Stimulated activated CD4-positive, alpha-beta T cell treated with anti-CD3 and anti-CD28 coated beads, Interleukin-1b, Interleukin-23, amount 100 ng/mL, for 48 hours (primary cell): ENCODE results near the gene GNG8.
"Not testable (repeated sequence)": the region's sequence is repeated elsewhere in the genome, so short reads cannot be mapped to it uniquely, and the experiment has no call there.

Source experiments
- DNase-seq: peaks from one replicate; pipeline ENCODE4 v3.0.0-alpha.2; 2020

Gene GNG8

DNA sequence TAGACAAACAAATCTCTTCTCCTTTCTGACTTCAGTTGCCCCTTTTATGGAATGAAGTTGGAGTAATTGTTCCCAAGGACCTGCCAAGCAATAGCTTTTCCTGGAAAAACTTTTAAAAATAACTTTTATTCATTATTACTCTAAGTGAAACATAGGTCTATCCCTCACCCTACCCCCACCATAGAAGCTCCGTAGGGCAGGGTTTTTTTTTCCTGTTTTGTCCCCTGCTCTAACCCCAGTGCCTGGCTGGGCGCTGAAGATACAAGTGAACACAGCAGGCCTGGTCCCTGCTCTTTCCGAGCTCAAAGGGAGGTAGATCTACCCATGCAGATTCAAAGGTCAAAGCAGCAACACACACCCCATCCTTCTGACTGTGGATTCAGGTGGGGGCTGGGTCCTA lies 8.7 kb upstream of the GNG8 start:
- DNase-seq = no peak

DNA sequence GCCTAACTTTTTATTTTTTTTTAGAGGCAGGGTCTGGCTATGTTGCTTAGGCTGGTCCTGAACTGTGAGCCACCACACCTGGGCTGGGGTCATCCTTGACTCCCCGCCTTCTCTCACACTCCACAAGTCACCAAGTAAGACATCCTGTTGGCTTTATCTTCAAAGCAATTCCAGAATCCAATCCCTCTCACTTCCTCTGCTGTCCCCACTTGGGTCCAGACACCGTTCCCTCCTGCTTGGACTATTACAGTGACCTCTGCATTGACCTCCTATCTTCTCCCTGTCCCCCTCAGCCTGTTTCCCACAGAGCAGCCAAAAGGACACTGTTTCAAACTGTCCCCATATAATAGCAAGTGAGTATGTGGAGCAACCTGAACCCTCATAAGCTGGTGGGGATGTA lies 4.7 kb upstream of the GNG8 start:
- DNase-seq = no peak

DNA sequence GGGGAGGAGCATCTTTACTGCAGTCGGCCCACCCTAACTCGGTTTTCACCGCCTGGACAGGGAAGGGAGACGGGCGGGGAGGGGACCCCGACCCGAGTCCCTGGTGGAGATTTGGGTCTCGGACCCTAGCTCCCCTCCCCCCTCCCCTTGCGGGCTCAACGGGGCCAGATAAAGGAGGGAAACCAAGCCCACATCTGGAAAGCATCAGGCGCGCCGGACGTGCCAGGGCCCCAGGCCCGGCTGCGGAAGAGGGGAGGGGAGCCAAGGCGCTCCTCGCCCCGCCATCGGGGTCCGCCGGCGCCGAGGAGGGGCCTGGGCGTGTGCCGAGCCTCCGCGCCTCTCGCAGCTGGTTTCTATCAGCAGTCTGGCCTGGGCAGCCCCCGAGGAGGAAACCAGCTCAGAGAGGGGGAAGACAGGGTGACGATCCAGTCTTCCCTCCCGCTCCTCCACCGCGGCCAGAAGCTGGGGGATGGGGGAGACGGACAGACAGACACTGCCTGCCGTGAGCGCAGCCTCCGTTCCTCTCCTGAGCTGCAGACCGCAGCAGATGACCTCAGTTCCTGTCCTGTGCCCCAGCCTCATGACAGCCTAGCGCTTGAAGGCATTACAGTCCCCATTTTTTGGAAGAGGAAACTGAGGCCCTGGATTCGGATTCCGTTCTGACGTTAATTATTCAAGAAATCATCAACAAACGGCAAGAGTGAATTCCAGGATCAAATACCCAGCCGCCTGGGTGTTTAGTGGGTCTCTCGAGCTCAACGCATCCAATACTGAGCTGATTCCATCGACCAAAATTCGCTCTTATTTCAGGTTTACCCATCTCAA lies 3.6 kb upstream of the GNG8 start:
- DNase-seq = no peak

DNA sequence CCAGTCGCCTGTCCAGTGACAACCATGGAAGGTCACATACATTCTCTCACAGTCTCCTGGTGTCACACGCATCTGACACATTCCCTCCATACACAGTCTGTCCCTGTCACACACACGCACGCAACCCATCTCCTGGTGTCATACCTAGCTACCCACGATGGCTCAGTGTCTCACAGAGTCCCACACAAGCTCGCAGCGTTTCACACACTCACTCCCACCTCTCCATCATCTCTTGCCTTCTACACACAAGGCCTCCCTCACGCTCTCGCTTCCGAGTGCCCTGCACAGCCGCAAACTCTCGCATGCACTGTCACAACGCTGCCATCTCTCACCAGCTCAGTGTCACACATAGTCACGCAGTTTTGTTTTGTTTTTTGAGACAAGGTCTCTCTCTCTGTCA lies 1.2 kb upstream of the GNG8 start:
- DNase-seq = peak; percentile 67

DNA sequence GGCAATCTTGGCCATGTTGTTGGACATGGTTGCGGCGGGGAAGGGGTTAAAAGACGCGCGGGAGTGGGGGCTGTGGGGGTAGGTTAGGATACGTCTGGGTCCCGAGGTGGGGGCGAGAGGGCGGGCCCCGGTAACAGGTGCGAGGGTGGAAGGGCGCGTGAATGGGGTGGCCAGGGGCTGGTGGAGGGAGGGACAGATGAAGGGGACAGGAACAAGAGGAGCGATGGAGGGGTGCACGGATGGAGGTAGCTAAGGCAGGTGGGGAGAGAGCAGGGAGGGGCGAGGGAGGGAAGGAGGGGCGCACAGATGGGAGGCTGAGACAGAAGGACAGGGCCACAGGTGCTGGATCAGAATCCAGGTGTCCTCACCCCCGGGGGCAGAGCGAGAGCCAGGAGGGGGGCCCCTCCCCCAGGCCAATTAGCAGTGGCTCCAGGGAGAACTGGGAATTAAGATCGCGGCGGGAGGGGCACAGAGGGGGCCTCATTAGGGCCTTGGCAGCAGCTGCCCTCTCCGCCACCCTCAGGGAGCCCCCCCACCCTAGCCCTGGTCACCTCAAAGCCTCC lies 1.3 kb downstream of the GNG8 start:
- DNase-seq = no peak

DNA sequence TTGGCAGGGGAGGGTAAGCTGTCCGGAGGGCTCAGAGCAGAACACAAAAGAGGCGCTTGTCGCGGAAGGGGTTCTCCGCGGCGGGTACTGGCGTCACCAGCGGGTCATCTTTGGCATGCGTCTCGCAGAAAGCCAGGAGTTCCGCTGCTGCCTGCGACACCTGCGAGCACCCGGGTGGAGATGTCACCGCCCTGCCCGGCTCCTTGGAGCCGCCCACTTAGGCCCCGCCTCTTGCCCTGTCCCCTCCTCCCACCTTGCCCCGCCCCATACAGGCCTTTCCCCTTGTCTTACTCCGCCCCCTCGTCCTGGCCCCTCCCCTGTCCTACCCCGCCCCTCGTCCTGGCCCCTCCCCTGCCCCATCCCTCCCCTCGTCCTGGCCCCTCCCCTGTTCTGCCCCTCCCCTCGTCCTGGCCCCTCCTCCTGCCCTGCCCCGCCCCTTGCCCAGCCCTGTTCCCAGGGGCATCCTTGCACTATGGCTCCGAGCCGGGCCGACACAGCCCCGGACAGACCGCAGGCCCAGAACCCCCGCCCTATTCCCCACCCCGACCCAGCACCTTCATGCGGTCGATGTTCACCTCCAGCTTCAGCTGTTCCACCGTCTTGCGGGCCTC lies 1.9 kb downstream of the GNG8 start:
- peak; percentile 97 for DNase-seq

DNA sequence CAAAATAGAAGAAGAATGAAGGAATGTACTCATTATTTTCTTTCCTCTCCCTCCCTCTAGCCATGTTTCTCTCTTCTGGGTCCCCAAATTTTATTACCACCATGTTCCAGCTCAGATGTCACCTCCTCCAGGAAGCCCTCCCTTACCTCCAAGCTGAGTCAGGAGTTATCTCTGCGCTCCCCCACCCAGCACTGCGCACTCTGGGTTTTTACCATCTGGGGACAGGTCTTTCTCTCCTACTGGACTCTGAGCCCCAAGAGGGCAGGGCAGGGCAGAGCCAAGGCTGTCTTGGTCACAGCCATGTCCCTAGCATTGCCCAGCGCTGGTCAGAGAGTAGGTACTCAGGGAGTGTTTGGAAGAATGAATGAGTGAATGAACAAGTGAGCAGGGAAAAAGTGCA lies 2.9 kb downstream of the GNG8 start:
- DNase-seq = no peak

DNA sequence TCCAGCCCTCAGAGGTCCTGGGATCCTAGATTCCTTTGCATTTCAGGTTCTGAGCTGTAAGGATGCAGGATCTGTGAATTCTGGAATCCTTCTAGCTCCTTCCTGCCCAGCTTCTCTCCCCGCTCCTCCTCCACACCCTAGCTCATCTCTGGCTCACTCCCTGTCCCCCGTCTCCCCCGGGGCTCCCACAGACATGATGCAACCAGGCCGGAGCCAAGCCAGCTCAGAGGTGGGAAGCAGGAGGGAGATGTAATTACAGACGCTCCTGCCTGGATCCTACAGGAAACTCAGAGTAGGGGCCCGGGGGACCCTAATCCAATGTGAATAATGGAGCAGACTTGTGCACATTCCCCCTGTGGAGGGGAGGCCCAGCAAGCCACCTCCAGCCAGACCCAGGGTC lies 4.5 kb downstream of the GNG8 start:
- DNase-seq = no peak

DNA sequence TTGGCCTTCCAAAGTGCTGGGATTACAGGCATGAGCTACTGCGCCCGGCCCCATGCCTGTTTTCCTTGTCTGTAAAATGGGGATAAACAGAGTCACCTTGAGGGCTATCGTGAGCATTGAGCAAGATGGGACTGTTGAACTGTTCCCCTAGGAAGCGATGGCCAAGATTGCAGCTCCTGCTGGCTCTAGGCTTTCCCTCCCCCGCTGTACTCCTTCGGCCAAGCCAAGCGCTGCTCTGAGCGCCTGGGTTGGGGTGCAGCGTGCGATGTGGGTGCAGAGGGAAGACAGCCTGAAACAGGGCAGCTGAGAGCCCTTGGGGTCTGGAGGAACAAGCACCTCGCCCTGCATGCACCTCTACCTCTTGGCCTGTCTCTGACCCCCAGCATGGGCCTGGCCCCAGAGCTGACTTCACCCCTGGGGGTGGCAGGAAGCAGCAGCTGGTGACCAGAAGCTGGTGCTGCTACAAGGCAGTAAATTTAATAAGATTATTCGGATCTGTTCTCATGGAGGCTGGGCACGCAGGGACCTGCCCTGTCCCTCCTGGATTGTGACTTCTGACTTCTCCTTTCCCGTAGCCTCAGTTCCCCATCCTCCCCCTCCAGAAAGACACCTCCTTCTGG lies 5.3 kb downstream of the GNG8 start:
- no peak for DNase-seq

DNA sequence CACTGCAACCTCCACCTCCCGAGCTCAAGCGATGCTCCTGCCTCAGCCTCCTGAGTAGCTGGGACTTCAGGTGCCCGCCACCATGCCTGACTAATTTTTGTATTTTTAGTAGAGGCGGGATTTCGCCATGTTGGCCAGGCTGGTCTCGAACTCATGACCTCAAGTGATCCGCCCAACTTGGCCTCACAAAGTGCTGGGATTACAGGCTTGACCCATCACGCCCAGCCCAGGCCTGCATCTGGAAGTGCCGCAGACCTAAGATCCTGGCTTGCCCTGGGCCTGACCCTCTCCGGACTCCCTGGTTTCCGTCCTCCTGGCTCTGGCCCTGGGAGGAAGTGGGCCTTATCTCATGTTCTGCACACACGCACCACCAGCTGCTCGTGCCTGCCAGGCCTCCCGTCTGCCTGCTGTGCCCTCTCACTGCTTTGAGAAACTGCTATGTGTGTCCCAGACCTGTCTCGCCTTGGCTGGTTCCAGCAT lies 6.4 kb downstream of the GNG8 start:
- no peak for DNase-seq

DNA sequence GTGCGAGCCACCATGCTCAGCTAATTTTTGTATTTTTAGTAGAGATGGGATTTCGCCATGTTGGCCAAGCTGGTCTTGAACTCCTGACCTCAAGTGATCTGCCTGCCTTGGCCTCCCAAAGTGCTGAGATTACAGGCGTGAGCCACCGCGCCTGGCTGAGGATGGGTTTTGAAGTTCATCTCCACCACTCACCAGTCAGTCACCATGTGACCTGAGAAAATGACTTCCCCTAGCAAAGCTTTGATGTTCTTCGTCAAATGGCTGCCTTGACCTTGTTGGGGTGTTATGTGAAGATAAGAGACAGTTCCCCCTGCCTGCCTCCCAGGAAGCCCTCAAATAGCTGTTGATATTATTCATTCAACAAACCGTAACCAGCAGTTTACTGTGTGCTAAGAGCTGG lies 7.0 kb downstream of the GNG8 start:
- DNase-seq = not testable (repeated sequence)

DNA sequence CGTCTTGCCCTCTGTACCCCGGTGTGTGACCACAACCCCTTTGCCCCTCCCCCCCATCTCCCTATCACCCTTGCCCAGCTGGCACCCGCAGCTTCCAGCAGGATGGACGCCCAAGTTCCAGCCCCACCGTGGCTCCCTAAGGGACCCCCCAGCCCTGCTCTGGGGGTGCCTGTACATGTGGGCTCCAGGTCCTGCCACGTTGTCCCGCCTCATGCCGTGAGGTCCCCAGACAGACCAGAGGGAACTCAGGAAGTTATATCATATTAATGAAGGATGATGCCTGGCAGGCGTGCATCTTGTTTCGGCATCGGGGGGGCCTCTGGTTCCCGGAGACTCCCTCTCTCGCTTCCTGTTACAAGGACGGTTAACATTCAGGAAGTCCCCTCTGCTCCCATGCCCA lies 9.6 kb downstream of the GNG8 start:
- DNase-seq = no peak

DNA sequence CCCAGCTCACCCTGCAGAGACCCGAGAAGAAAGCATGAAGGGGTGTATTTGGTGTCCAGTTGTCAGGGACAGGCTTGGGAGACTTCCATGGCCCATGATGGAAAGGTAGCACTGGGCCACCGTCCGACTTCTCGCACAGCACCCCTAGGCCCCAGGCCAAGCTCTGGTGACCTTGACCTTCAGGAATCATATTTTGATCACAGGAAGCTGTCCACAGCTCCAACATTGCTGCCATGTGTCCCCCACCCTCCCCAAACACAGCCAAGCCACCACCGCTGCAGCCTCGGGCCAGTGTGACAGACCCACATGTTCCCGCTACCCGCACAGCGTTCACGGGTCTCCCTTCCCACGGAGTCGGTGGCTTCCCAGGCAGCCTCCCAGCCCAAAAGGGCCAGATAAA lies 10.3 kb downstream of the GNG8 start:
- no peak for DNase-seq

DNA sequence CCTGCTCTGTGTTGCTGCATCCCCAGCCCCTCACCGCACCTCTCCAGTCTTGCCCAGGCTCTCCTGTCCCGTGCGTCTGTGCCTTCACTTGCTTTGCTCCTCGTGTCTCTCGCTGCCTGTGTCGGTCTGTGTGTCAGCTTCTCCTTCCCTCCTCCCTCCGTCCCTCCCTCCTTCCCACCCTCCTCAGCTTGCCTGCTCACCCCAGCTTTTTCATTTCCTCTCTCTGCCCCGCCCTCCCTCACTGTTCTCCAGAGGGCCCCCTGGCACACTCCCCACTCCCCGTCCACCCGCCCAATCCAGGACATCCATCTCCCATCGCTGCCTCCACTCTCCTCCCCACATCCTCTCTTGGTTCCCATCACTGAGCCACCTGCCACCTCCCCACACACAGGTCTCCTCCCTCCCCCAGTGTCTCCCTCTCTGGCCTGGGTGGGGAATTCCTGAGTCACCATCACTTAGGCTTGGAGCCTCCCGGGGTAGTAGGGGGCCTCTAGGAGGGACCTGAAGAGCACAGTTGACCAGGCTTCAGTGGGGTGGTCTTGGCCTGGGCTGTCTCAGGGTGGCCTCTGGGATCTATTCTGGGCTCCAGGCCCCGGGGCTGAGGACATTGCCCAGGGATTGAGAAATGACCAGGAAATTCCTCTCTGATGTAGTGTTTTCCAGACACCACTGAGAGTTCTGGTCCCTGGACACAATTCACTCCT lies 10.9 kb downstream of the GNG8 start, which contains the start of gene PTGIR:
Gene PTGIR, minus strand, starts transcription at position 132 of the 704 bp plus-strand sequence. CDS start 864 bp downstream, outside the sequence.
- DNase-seq = peak; percentile 56

DNA sequence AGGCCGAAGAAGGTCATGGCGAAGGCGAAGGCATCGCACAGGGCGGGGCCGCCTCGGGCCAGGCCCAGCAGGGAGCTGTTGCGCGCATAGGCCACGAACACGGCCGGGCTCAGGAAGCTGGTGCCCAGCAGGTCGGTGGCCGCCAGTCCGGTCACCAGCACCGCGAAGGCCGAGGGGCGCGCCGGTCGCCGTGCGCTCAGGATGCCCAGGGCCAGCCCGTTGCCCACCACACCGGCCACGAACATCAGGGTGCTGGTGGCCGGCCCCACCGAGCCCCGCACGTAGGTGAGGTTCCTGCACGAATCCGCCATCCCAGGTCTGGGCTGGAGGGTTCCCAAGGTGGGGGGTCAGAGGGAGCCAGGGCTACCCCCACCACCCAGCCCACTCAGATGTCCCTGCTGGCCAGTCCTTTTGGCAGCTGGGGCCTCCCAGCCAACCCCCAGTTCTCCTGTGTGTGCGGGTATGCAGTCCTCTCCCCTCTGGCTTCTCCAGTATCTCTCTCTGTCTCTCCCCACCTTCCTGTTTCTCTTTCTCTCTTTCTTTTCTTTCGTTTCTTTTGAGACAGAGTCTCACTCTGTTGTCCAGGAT lies 12.0 kb downstream of the GNG8 start:
- DNase-seq = no peak

DNA sequence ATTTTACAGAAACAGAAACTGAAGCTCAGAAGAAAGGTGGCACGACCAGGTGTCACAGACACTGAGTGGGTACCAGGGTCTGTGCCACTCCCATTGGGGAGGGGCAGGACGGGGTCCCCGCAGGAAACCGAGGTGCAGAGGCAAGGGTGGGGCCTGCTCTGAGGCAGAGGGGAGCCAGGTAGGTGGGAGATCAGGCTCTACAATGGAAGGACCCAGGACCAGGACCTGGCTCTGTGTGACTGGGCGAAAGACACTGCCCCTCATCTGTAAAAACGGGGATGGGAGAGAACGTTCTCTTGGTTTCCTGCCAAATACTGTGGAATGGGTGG lies 13.9 kb downstream of the GNG8 start:
- DNase-seq = no peak

DNA sequence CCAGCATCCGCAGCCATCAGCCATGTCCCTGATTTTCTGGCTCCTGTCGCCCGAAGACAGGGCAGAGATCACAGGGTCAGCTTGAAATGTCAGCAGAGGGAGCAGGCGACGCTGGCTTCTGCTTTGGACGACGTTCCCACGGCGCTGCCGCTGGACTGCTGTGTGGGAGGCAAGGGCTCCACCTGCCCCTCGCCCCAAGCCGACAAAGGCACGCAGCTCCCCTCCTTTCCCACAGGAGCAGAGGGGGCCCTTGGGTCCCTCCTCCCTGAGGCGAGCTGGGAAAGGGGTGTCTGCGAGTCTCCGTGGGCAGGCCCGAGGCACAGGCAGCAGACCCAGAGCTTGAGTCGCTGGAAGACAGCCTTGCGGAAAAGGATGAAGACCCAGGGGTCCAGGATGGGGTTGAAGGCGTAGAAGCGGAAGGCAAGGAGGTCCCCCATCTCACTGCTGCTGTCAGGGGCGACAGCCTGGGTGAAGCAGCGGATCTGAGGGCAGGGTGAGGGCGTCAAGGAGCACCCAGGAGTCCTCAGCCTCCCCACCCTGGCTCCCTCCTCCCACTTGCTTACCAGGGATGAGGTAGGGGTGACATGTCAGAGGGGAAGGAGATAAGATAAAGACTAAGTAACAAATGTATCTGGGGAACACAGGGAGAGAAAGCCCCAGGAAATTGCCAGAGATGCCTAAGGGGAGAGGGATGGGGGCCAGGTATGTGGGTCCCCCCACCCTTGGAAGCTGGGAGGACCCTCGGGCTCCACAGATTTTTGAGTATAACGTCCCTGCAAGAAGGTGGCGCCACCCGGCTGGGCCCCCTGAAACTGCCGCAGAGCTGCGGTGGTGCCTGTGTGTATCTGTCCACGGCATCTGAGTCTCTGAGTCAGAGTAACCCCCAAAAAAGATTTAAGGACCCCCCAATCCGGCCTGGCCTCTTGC lies 14.5 kb downstream of the GNG8 start:
- DNase-seq = no peak

DNA sequence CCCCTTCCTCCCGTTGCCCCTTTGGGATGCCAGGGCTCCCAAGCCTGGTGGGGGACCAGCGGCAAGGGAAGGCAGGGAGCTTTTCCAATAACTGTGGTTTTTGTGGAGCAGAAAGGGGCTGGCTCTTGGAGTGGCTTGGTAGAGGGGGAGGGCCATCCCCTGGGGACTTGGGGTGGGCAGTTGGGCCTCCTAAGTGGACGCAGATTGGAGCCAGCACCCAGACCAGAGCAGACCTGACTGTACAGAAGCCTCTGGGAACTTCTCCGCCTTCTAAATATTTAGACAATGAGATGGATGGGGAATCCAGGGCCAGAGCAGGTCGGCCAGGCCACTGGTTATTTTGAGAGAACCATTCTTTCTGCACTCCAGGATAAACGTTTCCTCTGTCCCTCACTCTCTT lies 15.3 kb downstream of the GNG8 start:
- DNase-seq = no peak

DNA sequence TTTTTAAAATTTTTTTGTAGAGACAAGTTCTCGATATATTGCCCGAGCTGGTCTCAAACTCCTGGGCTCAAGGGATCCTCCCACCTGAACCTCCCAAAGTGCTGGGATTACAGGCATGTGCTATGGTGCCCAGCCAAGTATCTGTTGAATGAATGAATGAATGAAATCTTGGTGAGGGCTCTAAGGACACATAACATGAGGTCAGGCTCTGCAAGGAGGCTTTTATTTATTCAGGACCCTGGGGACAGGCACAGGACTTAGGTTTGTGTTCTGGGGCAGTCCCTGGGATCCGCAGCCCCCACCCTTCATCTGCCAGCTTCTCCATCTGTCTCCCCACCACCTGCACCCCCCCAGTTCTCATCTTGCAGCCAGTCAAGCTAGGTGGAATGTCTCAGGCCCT lies 15.7 kb downstream of the GNG8 start:
- DNase-seq = no peak

DNA sequence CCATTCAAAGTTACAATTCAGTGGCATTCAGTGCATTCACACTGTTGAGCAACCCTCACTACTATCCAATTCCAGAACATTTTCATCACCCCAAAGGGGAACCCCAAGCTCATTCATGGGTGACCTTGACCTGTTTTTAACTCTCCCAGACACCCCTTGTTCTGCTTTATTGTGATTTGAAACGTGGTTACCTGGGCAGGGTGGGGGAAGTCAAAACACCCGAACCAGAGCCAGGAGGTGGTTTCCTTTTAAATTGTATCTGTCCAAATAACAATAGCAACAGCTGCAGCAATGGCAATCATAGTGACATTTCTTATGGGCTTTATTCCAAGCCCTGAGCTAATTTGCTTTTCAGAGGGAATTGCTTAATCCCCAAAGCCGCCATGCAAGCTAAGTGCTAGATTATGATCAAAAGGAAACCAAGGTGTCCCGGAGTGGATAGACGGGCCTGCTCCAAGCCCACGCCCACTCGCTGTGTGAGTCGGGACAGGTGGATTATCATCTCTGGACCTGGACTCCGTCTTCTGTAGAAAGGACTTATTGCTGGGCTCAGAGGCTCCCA lies 17.3 kb downstream of the GNG8 start:
- DNase-seq = no peak

DNA sequence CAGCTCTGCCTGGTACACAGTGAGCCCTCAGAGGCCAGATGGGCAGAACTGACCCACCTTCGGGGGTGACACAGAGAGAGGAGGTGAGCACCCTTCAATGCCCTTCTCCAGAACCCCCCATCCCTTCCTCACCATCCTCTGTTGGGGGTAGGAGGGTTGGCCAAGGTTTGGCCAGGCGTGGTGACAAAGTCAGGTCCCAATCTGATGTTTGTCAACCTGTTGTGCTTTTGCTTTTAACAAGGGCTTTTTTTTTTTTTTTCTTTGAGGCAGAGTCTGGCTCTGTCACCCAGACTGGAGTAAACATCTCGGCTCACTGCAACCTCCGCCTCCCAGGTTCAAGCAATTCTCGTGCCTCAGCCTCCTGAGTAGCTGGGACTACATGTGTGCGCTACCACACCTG lies 18.4 kb downstream of the GNG8 start:
- DNase-seq = no peak
